GM19468 (cell line): Measurements from ENCODE around the gene TOM1.

Experiments used
- ATAC-seq: cut with Tn5 transposase; IDR thresholded peaks from one replicate; pipeline ENCODE4 v1.9.1; 2021; ENCODE audit warnings: mild to moderate bottlenecking, moderate library complexity, moderate number of reproducible peaks; ENCODE audit not compliant: unreplicated experiment; ENCODE audit errors: extremely low read depth

TOM1 gene

DNA sequence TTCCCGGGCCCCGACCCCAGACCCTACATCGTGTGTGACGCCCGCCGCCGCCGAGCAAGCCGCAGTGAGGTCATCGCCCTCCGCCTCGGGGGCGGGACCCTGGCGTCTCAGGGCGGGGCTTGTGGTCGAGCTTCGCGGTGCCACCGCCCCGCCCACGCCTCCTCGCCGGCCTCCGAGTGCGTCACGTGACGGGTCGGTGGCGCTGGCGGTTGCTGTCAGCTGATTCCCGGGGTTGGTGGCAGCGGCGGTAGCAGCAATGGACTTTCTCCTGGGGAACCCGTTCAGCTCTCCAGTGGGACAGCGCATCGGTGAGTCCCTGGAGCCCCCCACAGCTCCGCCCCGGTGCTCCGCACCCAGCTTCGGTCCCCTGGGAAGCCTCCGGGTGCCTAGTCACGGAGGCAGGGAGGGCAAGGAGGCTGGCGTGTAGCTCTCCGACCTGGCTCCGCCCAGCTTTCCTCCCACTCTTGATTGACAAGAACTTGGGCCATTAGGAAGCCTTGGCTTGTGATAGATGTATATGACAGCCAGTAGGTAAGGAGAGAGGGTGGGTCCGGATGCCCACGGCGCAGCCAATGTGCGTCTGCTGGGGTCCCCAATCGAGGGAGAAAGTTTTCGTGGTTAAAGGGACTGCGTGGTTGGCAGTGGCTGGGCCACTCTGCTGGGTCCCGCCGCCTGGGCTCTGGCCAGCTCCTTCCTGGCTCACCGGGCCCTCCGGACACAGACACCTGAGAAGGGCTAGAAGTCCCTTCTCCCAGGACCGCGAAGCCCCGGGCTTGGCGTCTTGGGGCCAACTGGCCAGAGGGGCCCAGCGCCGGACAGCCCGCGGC is at the start of gene TOM1:
TOM1 (plus strand) TSS at position 222 of the 827 bp plus-strand sequence; CDS start at position 257, 35 bp downstream.
- peak; percentile 93 for ATAC-seq

DNA sequence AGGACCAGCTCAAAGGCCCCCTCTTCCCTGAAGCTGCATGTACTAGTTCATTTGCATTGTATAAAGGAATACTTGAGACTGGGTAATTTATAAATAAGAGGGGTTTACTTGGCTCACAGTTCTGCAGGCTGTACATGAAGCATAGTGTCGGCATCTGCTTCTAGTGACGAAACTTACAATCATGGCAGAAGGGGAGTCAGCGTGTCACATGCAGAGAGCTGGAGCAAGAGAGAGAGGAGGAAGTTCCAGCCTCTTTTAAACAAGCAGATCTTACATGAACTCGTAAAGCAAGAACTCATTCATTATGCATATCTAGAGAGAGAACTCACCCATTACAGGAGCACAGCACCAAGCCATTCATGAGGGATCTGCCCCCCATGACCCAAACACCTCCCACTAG is 49.5 kb upstream of the TOM1 start:
- no peak for ATAC-seq

DNA sequence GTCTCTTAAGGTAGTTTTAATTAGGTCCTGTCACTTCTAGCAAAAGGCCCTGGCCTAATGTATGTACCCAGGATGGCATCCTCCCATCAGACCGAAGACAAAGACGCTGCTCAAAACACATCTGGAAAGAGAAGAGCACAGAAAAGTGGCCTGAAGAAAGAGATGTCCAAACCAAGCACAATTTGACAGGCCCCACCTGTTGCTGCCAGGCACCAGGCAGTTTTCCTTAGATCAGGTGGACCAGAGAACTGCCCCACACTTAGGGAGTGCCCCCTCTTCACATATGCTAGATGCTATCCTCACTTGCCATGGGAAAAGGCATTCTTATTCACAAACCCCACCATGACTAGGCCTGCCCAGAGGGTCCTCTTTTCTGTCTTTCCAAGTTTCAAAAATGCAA is 45.7 kb upstream of the TOM1 start:
- ATAC-seq = no peak

DNA sequence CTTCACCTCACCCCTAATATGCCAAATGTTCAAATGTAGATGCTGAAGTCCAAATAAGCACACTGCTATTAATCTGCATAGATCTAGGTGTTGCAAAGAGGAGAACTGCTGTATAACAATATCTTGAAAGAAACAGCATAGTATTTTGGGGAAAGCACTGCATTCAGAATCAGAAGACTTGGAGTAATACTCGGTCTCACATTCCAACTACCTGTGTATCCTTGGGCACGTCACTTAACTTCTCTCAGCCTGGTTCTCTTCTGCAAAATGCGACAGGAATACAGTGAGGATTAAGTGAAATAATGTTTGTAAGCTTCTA is 42.7 kb upstream of the TOM1 start:
- ATAC-seq = peak; percentile 10

DNA sequence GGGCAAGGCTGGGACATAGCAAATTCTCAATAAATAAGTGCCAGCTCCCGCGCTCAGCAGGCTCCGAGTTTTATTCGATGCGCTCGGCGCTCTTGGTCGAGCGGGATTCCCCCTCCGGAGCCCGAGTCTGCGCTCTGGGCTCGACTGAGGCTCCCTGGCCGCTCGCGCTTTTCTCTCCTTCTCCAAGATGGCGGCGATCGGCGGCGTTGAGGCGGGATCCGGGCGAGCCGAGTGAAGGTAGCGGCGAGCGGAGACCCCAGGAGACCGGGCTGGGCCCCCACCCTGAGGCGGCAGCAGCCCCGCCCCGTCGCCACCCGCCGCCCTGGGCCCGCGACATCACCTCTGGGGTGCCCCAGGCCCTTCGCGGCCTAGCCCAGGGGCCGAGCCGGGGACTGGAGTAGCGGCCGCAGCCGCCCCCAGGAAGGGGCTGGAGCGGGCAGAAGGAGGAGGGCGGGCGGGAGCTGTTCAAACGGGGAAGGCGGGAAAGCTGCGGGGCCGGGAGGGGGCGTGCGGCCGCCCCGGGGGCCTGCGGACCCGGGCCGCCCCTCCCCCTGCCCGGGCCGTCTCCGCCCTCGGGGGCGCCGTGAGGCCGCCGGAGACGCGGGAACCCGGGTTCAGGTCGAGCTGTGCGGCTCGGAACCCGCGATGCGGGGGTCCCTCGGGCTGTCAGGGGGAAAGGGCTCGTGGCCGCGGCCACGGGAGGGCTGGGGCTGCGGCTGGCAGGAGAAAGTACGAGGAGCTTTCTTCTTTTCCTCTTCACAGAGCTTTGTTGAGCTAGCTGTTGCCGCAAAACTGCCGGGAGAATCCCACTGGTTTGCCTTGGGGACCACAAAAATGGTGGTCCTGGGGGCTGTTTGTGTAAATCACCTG is 42.1 kb upstream of the TOM1 start, which contains the start of gene HMGXB4:
HMGXB4 (plus strand) TSS at position 173 of the 870 bp plus-strand sequence. CDS start 4,898 bp downstream, outside the sequence.
- peak; percentile 66 for ATAC-seq

DNA sequence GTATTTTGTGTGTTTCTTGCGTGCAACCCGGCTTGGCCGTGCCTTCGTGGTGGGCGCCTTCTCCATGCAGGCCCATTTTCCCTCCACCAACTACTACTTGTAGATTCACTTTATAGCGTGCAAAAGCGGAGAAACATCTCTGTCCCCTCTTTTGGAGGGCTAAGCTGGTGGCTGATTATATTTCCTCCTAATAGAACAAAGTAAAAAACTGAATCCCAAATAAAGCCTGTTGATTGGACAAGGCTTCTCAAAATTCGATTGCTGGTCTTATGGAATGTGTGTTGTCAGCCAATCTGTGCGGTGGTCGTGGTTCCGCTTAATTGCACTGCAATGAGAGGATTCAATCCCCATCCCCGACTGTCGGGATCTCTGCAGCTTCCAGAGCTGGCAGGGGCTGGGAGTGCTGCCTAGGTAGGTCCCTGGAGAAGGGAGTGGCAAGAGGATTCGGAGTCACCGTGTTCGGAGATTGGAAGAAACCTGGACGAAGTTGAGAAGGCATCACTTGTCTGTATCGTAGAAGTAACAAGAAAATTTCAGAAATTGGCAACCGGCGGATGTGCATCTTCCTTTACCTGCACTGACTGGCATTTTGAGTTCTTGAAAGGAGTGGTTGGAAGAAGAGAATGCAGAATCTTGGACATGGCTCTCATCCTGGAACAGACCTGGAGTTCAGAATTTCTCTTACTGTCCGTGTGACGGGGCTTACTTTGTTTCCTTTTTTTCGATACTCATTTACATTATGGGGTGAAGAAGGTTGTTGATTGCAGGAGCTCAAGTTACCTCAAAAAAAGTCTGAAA is 41.3 kb upstream of the TOM1 start:
- ATAC-seq = no peak

DNA sequence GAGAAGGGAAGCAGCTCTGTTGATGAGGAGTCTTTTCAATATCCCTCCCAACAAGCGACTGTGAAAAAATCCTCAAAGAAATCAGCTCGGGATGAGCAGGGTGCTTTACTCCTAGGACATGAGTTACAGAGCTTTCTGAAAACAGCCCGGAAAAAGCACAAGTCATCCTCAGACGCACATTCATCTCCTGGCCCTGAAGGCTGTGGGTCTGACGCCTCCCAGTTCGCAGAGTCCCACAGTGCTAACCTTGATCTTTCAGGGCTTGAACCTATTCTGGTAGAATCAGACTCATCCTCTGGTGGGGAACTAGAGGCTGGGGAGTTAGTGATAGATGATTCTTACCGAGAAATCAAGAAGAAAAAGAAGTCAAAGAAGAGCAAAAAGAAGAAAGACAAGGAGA is 34.7 kb upstream of the TOM1 start:
- no peak for ATAC-seq

DNA sequence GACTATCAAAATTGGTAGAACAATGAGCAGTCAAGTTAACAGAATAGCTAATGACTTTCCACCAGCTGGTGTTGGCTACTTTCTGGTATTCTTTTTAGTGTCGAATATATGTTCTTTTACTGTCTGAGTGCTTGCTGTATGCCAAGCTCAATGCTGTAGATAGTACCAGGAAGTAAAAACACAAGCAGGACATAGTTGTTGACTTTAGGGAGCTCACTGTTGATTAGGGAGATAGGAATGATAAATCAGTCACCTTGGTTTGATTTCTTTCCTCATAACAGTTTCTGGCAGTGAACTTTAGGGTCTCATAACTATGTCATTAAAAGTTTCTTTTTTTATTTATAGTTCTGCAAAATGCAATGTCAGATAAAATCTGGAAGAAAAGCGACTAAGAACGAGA is 33.4 kb upstream of the TOM1 start:
- no peak for ATAC-seq

DNA sequence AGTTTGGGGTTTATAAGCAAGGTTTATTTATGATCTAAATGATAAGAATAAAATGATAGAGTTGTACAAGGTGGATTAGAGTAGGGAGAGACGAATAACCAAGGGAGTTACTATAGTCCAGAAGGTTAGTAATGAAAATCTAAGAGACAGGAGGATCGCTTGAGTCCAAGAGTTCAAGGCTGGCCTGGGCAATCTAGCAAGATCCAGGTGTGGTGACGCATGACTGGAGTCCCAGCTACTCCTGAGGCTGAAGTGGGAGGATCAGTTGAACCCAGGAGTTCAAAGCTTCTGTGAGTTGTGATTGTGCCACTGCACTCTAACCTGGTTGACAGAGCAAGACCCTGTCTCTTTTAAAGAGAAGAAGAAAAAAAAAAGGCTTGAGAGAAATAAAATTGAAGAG is 30.1 kb upstream of the TOM1 start:
- no peak for ATAC-seq

DNA sequence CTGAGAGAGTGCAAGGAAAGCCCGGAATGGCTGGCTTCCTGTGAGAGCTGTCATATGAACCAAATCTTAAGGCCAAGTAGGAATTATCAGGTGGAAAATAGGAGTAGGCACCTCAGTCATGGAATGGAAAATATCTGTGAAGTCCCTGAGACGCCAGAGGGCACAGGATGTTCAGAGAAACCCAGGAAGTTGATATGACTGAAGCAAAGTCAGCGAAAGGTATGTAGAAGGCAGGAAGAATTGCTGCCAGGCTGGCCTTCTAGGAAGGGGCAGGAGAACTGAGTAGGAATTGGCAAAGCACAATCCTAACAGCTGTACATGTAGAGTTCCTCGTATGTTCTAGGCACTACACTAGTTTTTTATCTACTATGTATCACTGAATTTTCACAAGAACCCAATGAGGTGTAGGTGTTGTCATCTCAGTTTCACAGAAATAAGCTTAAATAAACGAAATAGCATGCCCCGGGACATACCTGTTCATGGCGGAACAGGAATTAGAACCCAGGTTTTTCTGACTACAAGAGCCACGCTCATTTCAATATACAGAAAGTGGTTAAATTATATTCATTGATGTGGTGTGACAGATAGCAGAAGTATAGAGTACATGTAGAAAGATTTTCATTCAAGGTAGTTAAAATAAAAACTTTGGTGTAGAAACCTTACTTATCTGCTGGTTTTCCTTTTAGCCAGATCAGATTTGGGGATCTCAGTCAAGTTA is 25.4 kb upstream of the TOM1 start:
- ATAC-seq = no peak

DNA sequence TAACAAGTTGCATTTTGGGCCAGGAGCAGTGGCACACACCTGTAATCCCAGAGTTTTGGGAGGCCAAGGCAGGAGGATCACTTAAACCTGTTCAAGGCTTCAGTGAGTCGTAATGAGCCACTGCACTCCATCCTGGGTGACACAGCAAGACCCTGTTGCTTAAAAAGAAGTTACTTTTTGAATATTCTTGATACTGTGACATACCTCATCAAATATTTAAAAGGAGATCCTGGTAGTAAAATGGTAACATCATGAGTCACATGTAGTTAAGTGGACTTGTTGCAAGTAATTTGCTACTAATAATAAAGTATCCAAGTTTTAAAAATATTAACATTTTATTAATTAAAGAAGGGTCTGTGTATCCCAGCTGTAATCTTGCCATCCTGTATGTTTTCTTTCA is 24.1 kb upstream of the TOM1 start:
- no peak for ATAC-seq

DNA sequence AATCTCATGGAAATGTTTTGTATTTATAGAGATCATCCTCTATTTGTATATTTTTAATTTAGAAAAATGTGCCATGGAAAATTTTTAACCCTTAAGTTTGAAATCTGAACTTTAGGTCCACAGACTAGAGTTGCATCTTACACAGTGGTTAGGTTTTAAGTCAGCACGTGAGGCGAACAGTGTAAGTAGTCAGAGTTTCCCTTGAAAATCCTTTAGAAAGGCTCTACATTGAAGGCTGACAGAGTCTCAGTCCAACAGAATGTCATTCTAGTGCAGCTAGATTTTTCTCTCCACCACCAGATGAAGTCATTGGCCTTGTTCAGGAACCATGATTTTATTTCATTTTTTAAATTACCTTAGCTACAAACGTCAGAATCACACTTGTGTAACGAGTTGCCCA is 23.7 kb upstream of the TOM1 start:
- ATAC-seq = no peak

DNA sequence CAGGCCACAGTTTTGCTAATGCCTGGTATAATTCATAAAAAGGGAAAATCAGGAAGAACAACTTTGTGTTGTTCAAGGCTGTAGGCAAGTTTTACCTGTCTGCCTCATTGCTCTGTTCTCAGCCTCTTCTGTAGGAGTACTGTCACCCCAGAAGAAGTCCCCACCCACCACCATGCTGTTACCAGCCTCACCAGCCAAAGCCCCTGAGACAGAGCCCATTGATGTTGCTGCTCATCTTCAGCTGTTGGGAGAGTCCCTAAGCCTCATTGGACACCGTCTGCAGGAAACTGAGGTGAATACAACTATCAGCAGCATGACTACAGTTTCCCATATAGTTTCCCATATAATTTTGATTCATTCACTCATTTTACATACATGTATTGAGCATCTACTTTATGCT is 11.6 kb upstream of the TOM1 start:
- ATAC-seq = no peak

DNA sequence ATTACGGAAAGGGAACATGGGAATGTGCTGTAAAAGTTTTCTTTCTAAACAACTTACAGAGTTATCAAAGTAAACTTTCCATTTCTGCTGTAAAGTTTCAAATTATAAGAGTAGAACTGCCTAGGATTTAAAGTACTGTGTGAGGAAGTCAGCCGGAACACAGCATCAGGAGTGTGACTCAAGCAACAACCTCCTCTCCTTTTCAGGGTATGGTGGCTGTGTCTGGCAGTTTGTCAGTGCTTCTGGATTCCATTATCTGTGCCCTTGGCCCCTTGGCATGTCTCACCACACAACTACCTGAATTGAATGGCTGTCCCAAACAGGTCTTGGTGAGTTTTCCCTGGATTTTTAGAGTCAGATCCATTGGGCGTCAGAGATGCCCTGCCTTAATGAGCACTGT is 6.9 kb upstream of the TOM1 start:
- no peak for ATAC-seq

DNA sequence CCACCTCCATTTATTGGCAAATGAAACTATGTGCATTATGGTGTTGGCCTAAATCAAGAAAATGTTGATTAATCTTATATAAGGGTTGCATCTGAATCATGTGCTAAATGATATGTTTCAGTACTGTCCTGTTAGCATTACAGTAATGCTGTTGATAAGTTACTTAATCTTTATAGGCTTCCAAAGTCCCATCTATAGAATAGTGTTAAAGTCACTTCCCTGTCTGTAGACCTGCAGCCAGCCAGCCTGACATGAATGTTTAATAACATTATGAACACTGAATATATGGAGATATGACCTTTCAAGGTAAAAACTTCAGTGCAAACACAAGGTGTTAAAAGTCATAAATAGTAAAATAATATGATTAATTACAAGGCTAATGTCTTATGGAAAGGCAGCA is 3.6 kb upstream of the TOM1 start:
- no peak for ATAC-seq

DNA sequence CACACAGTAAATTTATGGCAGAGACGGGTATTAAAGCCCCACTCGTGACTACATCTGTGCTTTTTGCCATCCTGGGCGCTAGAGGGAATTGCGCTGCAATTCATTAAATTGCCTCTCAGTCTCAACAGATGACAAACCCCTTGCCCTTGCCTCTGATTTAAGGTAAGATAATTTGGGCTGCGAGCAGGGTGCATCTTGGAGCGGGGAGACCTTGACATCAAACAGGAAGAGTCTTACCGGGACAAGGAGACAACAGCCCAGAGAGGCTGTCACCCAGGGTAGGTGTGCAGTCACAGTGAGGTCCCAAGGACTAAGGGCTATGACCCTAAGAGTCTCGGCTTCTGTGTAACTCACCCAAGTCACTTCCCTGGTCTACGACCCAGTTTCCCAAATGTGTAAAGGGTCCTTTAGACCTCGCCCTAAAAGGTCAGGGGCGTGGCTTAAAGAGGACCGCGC is 449 bp upstream of the TOM1 start:
- ATAC-seq = no peak

DNA sequence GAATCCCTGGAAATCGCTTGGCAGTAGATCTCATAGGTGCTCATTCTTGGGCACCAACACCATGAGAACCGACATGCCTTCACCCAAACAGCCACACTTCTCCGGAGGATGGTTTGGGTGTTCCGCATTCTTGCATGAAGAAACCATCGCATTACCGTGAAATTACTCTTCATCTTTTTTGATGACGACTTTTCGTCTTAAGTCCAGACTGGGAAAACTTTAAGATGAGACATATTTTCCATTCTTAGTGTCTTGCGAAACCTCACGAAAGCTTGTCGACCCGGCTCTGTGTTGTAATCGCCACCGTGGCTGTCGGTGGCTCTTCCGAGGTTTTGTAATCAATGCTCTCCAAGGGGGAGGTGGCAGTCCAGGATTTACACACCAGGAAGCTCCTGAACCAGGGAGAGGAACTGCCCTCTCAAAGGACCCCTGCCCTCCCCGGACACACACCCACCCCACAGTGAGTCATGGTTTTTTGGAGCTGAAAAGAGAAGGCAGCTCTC is 1.7 kb downstream of the TOM1 start:
- ATAC-seq = no peak

DNA sequence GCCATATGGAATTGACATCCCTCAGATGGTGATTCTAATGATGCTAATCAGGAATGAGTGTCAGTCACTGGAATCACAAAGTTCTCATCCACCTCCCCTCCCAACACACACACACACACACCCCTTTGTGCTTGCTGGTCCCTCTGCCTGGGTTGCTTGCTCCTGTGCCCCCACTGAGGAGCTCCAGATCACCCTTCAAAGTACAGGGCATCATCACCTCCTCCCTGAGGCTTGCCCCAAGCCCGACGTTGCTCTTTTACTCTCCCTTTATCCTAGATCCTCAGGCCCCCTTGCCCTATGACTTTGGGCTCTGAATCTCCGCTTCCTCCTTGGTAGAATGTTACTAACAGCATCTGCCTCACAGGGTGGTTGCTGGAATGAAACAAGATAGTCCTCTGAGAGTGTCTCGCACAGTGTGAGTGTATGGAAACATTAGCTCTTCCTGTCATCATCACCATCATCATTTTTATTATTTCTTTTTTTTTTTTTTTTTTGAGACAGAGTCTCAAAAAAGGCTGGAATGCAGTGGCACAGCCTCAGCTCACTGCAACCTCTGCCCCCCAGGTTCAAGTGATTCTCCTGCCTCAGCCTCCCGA is 3.4 kb downstream of the TOM1 start:
- no peak for ATAC-seq

DNA sequence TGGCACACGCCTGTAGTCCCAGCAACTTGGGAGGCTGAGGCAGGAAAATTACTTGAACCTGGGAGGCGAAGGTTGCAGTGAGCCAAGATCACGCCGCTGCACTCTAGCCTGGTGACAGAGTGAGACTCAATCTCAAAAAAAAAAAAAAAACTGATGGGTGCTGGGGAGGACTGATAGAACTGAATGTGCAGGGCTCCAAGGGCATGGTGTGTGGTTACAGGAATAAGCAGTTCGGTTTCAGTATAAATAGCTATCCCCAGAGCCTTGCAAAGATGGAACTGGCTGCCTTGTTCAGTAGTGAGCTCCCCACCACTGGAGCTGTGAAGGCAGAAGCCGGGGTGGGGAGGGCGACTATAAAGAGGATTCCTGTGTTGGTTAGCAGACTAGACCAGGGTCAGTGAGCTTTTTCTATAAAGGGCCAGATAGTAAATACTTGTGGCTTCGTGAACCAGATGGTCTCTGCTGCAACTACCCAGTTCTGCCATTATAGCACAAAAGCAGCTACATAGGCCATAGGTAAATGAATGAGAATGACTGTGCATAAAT is 5.9 kb downstream of the TOM1 start:
- no peak for ATAC-seq
